NCI-H1930 (cell line): ENCODE results near the gene EFNB3.

ENCODE experiments used
- DNase-seq, 2 experiments: peaks; one replicate each; lab custom pipeline; 2025; lab: John Stamatoyannopoulos, UW

The EFNB3 gene

DNA sequence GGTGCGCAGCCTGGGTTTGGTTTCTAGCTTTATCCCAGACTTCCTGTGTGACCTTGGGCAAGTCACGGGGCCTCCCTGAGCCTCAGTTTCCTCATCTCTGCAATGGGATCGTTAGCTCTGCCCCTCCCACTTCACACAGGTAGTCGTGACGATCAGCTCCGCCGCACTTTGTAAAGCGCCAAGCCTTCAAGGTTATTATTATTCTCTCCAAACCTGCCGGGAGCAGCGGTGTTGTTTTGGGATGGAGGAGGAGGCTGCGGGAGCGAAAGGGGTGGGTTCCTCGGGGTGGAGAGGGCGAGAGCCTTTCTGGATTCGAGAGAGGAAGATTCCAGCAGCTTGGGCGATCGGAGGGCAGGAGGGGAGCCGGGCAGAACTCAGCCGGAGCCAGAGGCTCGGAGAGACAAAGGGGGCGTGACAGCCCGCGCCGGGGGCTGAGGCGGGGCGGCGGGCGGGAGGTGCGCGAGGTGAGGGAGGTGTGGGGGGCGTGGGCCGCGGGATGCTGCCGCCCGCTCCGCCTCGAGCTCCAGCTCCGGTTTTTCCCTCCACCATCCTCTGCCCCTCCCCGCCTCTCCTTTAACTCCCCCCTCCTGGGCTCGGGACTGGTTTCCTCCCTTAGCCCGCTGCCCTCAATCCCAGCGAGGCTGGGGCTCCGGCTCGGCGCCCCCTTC, at the start of gene EFNB3:
Gene EFNB3, plus strand, starts transcription at position 602 of the 668 bp plus-strand sequence. CDS start 397 bp downstream, outside the sequence.
- peak; percentile 41 to 55 for DNase-seq

GRCh38 chr17:7655541-7655840, 49.5 kb upstream of the EFNB3 start:
- no peak for DNase-seq

DNA sequence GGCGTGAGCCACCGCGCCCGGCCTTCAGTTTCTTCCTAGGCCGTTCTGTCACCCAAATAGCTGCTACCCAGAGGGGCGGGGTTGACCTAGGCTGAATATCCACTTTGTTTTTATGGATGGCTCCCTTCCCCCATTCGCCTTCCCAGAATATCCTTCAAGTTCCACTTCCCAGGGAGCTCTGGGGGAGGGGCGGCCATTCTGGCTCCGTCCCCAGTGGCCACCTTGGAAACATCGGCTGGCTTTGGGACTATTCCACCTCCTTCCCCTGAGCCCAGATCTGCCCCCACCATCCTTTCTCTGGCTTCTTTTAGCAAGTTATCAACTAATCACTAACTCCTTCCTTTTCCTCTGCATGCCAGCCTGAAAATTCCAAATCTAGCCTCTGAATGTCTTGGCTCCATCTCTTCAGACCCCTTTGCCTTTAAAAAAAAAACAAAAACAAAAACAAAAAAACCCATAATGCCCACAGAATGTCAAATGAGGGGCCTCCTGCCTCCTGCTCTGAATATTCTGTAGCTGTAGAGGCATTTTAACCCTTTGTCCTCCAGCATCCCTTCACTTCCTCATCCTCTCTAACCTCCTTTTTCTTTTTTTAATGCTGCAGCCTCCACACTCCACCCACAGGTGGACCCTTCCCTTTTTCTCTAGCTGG, 47.9 kb upstream of the EFNB3 start:
- no peak for DNase-seq

DNA sequence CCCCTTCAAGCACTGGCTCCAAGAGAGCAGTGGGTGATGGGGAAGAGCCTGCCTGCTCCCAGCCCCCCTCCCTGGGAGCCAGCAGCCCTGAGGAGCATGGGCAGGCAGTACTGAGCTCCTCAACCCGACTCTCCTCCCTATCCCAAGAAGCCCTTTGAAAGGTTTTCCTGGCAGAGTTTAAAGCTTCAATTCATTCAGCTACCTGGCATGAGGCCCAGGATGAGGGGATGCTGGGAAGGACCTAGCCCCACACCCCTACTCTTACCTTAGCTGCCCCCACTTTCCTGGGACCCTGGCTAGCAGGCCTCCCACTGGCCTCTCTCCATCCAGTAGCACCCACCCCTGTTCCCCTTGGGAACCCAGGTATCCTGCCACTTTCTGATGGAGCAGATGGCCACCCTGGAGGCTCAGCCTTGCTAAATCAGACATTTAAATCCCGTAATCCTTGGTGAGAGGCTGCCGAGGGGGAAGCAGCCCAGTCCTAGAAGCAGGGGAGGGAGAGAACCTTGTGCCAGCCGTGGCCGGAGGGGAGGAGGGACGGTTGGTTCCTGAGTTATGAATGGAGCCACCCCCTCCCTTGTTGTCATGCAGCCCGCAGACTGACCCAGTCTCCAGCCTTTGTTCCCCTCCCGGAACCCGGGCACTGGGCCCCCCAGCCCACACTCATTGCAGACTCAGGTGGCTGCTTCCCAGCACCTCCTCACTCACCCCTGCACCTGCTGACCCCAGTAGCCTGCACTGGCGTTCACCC, 37.2 kb upstream of the EFNB3 start:
- DNase-seq, result no peak

DNA sequence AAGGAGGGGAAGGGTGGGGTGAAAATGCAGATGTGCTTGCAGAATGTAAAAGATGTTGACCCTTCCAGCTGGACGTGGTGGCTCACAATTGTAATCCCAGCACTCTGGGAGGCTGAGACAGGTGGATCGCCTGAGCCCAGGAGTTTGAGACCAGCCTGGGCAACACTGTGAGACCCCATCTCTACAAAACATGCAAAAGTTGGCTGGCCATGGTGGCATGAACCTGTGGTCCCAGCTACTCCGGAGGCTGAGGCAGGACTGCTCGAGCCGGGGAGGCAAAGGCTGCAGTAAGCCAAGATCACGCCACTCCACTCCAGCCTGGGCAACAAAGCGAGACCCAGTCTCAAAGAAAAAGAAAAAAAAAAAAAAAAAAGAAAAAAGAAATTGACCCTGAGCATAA, 36.5 kb upstream of the EFNB3 start:
- DNase-seq, result no peak

- no peak for DNase-seq
These were observed 31.8 kb upstream of the EFNB3 start for GRCh38 chr17:7673239-7673638.

- no peak for DNase-seq
These were observed 30.1 kb upstream of the EFNB3 start for GRCh38 chr17:7674934-7675333.

DNA sequence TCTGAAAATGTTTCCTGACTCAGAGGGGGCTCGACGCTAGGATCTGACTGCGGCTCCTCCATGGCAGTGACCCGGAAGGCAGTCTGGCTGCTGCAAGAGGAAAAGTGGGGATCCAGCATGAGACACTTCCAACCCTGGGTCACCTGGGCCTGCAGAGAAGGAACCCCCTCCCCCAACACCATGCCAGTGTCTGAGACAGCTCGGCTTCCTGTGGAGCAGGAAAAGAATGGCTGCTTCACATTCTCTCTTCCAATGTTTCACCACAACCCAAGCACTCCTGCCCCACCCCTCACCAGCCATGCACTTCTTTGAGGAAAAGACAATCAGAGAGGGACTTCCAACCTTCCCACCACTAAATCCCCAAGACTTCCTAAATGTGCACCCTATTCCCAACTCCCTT, 28.5 kb upstream of the EFNB3 start:
- no peak for DNase-seq

GRCh38 chr17:7677388-7678067, 27.5 kb upstream of the EFNB3 start:
- DNase-seq, result no peak

- no peak for DNase-seq
These were observed 20.0 kb upstream of the EFNB3 start for GRCh38 chr17:7684851-7685532.

- peak; percentile 84 to 94 for DNase-seq
These were observed 19.3 kb upstream of the EFNB3 start for GRCh38 chr17:7685533-7686221.

DNA sequence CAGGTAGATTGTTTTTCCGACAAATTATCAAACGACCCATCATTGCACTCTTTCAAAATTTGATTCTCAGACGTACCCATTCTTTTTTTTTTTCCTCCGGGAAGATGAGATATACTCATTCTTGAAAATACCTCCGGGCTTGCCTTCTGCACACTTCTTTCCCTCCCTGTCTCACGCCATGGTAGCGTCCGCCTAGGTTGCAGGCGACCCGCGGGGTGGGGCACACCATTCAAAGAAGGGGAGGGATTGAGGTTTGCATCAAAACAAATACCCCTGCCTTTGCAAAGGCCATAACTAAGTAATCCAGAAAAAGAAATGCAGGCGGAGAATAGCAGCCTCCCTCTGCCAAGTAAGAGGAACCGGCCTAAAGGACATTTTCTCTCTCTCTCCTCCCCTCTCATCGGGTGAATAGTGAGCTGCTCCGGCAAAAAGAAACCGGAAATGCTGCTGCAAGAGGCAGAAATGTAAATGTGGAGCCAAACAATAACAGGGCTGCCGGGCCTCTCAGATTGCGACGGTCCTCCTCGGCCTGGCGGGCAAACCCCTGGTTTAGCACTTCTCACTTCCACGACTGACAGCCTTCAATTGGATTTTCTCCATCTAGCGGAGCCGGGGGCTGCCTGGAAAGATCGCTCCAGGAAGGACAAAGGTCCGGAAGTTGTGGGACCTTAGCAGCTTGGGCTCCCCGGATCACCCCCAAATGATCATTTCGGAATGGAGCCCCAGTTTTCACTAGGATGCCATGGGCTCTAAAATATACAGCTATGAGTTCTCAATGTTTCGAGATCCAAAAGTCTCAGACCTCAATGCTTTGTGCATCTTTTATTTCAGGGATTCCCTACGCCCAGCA, 18.6 kb upstream of the EFNB3 start:
- DNase-seq, result peak; percentile 74 to 81

DNA sequence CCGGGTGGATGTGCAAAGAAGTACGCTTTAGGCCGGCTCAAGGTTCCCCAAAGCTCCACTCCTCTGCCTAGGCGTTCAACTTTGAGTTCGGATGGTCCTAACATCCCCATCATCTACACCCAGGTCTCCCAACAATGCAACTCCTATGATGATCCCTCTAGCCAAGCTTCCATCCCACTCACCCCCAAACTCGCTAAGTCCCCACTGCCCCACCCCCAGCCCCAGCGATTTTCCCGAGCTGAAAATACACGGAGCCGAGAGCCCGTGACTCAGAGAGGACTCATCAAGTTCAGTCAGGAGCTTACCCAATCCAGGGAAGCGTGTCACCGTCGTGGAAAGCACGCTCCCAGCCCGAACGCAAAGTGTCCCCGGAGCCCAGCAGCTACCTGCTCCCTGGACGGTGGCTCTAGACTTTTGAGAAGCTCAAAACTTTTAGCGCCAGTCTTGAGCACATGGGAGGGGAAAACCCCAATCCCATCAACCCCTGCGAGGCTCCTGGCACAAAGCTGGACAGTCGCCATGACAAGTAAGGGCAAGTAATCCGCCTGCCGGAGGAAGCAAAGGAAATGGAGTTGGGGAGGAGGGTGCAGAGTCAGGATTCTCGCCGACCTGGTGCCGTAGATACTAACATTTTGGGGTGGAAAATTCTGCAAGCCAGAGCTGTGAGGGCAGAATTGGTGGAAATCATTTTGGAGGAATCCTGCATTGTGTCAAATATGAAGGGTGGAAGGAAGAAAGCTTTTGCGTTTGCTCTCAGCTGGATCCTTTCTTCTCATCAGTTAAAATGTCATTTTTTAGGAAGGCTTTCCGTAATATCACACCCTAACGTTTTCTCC, 17.7 kb upstream of the EFNB3 start, which contains the start of gene TP53:
Gene TP53, minus strand, starts transcription at position 419 of the 836 bp plus-strand sequence. CDS start 10,896 bp downstream, outside the sequence.
- DNase-seq, result peak; percentile 87 to 88

DNA sequence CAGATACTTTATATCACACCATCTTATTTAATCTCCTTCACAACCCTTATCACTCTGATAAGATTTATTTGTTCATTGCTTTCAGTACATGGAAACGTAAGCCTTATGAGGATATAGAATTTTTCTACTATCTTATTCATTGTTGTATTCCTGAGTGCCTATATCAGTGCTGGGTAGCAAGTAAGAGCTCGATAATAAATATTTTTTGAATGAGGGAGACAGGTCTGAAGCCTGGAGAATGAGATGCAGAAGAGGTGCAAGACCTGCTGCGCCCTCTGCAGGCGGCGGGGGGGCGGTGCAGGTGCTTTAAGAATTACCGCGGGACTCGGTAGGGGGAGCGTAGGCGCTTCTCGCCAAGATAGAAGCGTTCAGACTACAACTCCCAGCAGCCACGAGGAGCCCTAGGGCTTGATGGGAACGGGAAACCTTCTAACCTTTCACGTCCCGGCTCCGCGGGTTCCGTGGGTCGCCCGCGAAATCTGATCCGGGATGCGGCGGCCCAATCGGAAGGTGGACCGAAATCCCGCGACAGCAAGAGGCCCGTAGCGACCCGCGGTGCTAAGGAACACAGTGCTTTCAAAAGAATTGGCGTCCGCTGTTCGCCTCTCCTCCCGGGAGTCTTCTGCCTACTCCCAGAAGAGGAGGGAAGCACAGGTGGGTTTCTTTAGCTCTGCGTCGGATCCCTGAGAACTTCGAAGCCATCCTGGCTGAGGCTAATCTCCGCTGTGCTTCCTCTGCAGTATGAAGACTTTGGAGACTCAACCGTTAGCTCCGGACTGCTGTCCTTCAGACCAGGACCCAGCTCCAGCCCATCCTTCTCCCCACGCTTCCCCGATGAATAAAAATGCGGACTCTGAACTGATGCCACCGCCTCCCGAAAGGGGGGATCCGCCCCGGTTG, 16.8 kb upstream of the EFNB3 start, which contains the start of gene WRAP53:
Gene WRAP53, plus strand, starts transcription at position 570 of the 900 bp plus-strand sequence. Its CDS starts 172 bp downstream, at position 742.
- peak; percentile 95 to 97 for DNase-seq

DNA sequence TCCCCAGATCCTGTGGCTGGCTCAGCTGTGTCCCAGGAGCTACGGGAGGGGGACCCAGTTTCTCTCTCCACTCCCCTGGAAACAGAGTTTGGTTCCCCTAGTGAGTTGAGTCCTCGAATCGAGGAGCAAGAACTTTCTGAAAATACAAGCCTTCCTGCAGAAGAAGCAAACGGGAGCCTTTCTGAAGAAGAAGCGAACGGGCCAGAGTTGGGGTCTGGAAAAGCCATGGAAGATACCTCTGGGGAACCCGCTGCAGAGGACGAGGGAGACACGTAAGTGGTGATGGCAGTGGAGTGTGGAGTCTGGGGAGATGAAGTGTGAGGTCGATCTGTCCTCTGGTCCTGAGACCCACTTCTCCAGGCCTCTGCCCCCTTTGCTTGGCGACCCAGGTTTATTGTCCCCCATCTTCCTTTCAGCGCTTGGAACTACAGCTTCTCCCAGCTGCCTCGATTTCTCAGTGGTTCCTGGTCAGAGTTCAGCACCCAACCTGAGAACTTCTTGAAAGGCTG, 16.1 kb upstream of the EFNB3 start:
- no peak for DNase-seq

DNA sequence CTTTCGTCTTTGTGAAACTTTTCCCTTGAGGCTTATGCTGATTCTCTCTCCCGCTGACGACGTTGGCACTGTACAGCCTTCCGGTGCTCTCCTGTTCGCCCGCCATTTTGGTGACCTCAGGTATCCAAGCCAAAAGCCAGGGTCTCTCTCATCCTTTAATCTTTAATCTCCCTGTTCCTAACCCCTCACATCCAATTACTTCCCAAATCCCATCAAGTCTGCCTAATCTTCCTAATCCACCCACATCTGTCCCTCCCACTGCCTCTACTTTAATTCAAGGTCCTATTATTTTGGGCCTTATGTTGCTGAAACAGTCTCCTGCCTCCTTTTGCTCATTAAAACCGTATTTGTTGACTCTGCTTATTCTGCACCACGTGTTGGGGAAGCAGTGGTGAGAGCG, 9.4 kb upstream of the EFNB3 start:
- DNase-seq, result no peak

- DNase-seq, result no peak
These were observed 7.0 kb upstream of the EFNB3 start for GRCh38 chr17:7697828-7698588.
